Measurements from ENCODE around the gene PPP1R16B.

Gene PPP1R16B

GRCh38 chr20:38883981-38884733 is 78.7 kb downstream of the PPP1R16B start:
- Histone ChIP-seq H3K4me1 (ENCODE audit: control insufficient read depth, insufficient read depth, low read length) (no peaks in the 10 kb centered on the region), H3K27ac (ENCODE audit: extremely low read depth, low read depth, low read length) (no peak overlapping the region), H3K9me3 (ENCODE audit: control insufficient read depth, insufficient read depth, low read depth, low read length) (no peaks in the 10 kb centered on the region), H3K4me3 (ENCODE audit: low read depth, low read length) (no peak overlapping the region), H3K36me3 (ENCODE audit: control insufficient read depth in 2 of 2, insufficient read depth in 1 of 2, low read length in 2 of 2) (no peaks in the 10 kb centered on the region)
- TF ChIP-seq SP2 (tag by site-specific recombination; IDR thresholded peaks at IDR 0.05) (no peak), ZNF791 (tag by site-specific recombination; IDR thresholded peaks at IDR 0.05) (no peak), ZNF48 (tag by site-specific recombination; IDR thresholded peaks at IDR 0.05) (no peak), KLF7 (tag by site-specific recombination; IDR thresholded peaks at IDR 0.05; ENCODE audit: borderline replicate concordance) (no peak), ZNF354C (tag by site-specific recombination; IDR thresholded peaks at IDR 0.05; ENCODE audit: borderline replicate concordance, low read depth) (no peak), ZBTB1 (tag by site-specific recombination; IDR thresholded peaks at IDR 0.05) (no peak), ELK4 (IDR thresholded peaks at IDR 0.05; ENCODE audit: borderline replicate concordance, low read depth, low read length) (no peak), KLF1 (tag by site-specific recombination; IDR thresholded peaks at IDR 0.05) (no peak), ZBTB17 (tag by site-specific recombination; IDR thresholded peaks at IDR 0.05) (no peak), ZNF629 (tag by site-specific recombination; IDR thresholded peaks at IDR 0.05) (no peak)
- TF ChIP-seq, protein P1, sequence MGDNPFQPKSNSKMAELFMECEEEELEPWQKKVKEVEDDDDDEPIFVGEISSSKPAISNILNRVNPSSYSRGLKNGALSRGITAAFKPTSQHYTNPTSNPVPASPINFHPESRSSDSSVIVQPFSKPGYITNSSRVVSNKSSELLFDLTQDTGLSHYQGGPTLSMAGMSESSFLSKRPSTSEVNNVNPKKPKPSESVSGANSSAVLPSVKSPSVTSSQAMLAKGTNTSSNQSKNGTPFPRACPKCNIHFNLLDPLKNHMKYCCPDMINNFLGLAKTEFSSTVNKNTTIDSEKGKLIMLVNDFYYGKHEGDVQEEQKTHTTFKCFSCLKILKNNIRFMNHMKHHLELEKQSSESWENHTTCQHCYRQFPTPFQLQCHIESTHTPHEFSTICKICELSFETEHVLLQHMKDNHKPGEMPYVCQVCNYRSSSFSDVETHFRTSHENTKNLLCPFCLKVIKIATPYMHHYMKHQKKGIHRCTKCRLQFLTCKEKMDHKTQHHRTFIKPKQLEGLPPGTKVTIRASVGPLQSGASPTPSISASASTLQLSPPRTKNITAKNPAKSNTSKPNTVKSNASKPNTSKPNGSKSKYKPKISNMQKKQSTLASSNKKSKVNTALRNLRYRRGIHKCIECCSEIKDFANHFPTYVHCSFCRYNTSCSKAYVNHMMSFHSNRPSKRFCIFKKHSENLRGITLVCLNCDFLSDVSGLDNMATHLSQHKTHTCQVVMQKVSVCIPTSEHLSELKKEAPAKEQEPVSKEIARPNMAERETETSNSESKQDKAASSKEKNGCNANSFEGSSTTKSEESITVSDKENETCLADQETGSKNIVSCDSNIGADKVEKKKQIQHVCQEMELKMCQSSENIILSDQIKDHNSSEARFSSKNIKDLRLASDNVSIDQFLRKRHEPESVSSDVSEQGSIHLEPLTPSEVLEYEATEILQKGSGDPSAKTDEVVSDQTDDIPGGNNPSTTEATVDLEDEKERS (tag by site-specific recombination; IDR thresholded peaks at IDR 0.05), result no peak
- TF ChIP-seq, protein P2, sequence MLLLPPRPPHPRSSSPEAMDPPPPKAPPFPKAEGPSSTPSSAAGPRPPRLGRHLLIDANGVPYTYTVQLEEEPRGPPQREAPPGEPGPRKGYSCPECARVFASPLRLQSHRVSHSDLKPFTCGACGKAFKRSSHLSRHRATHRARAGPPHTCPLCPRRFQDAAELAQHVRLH (tag by site-specific recombination; IDR thresholded peaks at IDR 0.05), result no peak
- ChIA-PET CTCF (interaction anchor here (0.6 to 2.6 kb wide), 6 partner anchors 9 to 165 kb away, joined by 3 to 22 read pairs (median 6); no protein-coding TSS in a partner anchor), POLR2A (no interaction called here)

GRCh38 chr20:38885357-38885756 is 79.9 kb downstream of the PPP1R16B start:
- H3K27ac ChIP-seq (ENCODE audit: extremely low read depth, low read depth, low read length), result no peak overlapping the region
- POLR2A ChIA-PET, result interaction anchor here (0.5 kb wide), 1 partner anchor 12 kb away, joined by 4 read pairs; no protein-coding TSS in a partner anchor
- H3K4me3 ChIP-seq (ENCODE audit: low read depth, low read length), result no peak overlapping the region
- no peaks in the 10 kb centered on the region for H3K9me3 ChIP-seq (ENCODE audit: control insufficient read depth, insufficient read depth, low read depth, low read length)
- H3K36me3 ChIP-seq (ENCODE audit: control insufficient read depth in 2 of 2, insufficient read depth in 1 of 2, low read length in 2 of 2), result no peaks in the 10 kb centered on the region
- no peaks in the 10 kb centered on the region for H3K4me1 ChIP-seq (ENCODE audit: control insufficient read depth, insufficient read depth, low read length)
- CTCF ChIA-PET, result interaction anchor here (0.5 to 1.1 kb wide), 2 partner anchors 9 to 24 kb away, joined by 3 to 4 read pairs; no protein-coding TSS in a partner anchor
- TF ChIP-seq ZFP3 (tag by site-specific recombination; IDR thresholded peaks at IDR 0.05; ENCODE audit: low read depth) (no peak), ZNF558 (tag by site-specific recombination; IDR thresholded peaks at IDR 0.05) (no peak), REPIN1 (tag by site-specific recombination; IDR thresholded peaks at IDR 0.05; ENCODE audit: low read depth) (no peak), ZNF155 (tag by site-specific recombination; IDR thresholded peaks at IDR 0.05) (no peak), ZNF645 (tag by site-specific recombination; IDR thresholded peaks at IDR 0.05) (no peak), MYNN (tag by site-specific recombination; IDR thresholded peaks at IDR 0.05; ENCODE audit: borderline replicate concordance) (no peak), ZNF214 (tag by site-specific recombination; IDR thresholded peaks at IDR 0.05; ENCODE audit: borderline replicate concordance) (no peak), ZNF391 (tag by site-specific recombination; IDR thresholded peaks at IDR 0.05; ENCODE audit: borderline replicate concordance, low read depth) (no peak), ZNF747 (tag by site-specific recombination; IDR thresholded peaks at IDR 0.05) (no peak), ZNF24 (tag by site-specific recombination; IDR thresholded peaks at IDR 0.05) (no peak), ZNF600 (tag by site-specific recombination; IDR thresholded peaks at IDR 0.05) (no peak), ZNF610 (tag by site-specific recombination; IDR thresholded peaks at IDR 0.05; ENCODE audit: borderline replicate concordance) (no peak), HOXD13 (CRISPR knock-in tag; IDR thresholded peaks at IDR 0.05; ENCODE audit: borderline replicate concordance) (no peak)
- TF ChIP-seq, protein P3, sequence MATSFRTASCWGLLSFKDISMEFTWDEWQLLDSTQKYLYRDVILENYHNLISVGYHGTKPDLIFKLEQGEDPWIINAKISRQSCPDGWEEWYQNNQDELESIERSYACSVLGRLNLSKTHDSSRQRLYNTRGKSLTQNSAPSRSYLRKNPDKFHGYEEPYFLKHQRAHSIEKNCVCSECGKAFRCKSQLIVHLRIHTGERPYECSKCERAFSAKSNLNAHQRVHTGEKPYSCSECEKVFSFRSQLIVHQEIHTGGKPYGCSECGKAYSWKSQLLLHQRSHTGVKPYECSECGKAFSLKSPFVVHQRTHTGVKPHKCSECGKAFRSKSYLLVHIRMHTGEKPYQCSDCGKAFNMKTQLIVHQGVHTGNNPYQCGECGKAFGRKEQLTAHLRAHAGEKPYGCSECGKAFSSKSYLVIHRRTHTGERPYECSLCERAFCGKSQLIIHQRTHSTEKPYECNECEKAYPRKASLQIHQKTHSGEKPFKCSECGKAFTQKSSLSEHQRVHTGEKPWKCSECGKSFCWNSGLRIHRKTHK (tag by site-specific recombination; IDR thresholded peaks at IDR 0.05), result no peak
